ENCODE data around the gene MAFF. TPM values are rescaled to one million over a fixed set of nuclear protein-coding genes. Genes with fewer than 3 reads are reported as not detected.
A peak's percentile ranks its signal among the peaks of the same experiment; 100 is the strongest.

MAFF gene
- polyA plus RNA-seq, 10 donors: 2.9 to 5.9 (median 4.3) TPM

DNA sequence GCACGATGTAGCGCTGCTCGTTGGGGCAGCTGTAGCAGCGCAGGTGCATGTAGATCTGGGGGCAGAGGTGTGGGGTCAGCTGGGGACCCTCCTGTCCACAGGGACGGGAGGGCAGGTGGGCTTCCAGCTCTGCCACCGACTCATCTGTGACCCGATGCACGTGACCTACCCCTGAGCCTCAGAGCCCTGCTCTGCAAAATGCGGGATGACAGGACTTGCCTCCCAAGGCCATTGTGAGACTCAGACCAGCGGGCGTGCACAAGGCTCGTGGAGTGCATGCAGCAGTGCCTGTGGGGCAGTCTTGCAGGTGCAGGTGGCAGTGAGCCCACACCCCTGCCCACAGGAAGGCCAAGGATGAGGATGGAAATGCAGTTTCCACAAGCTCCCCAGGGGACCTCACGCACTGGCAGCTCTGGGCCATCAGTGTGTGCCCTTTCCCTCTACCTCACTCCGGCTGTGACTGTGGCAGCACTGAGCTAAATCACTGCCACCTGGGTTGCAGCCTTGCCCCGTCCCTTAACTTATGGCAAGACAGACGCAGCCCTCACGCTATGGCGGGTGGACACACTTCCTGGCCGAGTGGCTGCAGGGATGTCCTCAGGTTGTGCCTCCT is 44.4 kb downstream of the MAFF start:
- DNase-seq: no peak

DNA sequence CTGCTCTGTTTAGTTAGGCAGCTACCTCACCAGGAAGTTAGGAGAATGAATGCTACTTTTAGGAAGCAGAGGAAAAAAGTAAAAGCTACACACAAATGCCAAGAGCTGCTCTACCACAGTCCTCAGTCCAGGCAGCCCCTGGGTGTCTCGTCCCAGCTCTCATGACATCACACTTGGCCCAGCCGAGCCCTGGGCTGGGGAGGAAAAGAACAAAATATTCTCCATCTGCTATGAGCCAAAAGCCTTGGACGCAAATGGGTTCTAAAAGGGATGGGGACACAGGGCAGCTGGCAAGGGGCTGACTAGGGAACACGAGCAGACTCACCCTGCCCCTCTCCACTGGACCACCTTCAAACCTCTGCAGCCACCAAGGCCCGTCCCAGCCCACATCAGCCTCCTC is 44.9 kb downstream of the MAFF start:
- DNase-seq: peak in 2 of 3 donors; percentile 85 to 90

DNA sequence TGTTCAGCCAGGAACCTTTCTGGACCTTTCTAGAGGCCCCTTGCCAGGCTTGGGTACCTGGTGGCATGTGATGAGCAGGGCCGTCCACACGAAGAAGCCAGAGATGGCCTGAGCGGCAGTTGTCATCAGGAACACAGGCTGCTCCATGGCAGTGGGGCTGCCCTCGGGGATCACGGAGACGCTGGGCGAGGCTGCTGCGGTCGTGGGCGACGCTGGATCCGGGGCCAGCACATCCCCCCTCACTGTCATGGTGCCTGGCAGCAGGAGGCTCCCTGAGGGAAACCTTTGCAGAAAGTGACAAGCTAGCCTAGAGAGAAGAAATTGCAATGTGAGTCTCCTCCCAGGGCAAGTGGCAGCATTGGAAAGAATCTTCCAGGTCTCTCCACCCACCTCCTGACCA is 45.9 kb downstream of the MAFF start:
- no peak for DNase-seq

DNA sequence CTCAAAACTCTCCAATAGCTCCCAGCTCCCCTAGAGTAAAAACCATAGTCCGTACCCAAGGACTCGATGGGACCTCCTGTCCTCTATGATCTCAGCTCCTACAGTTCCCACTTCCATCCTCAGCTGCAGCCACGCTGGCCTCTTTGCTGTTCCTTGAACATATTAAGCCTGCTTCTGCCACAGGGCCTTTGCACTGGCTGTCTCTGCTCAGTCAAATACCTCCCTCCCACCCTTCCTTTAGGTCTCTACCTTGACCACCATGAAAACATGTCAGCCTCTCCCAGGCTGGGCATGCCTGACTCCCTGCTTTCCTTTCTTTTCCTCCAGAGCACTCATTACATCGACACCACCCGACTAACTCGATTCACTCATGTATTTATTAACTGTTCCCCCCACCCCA is 46.5 kb downstream of the MAFF start:
- no peak for DNase-seq

DNA sequence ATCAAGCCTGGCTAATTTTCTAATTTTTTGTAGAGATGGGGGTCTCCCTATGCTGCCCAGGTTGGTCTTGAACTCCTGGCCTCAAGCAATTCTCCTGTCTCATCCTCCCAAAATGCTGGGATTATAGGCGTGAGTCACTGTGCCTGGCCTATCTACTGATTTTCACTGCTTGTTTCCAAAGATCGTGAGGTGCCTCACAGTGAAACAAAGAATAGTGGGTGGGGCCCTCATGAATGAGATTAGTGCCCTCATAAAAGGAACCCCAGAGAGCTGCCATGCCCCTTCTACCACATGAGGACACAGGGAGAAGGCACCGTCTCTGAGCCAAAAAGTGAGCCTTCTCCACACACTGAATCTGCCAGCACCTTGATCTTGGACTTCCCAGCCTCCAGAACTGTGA is 47.5 kb downstream of the MAFF start:
- DNase-seq: no peak

DNA sequence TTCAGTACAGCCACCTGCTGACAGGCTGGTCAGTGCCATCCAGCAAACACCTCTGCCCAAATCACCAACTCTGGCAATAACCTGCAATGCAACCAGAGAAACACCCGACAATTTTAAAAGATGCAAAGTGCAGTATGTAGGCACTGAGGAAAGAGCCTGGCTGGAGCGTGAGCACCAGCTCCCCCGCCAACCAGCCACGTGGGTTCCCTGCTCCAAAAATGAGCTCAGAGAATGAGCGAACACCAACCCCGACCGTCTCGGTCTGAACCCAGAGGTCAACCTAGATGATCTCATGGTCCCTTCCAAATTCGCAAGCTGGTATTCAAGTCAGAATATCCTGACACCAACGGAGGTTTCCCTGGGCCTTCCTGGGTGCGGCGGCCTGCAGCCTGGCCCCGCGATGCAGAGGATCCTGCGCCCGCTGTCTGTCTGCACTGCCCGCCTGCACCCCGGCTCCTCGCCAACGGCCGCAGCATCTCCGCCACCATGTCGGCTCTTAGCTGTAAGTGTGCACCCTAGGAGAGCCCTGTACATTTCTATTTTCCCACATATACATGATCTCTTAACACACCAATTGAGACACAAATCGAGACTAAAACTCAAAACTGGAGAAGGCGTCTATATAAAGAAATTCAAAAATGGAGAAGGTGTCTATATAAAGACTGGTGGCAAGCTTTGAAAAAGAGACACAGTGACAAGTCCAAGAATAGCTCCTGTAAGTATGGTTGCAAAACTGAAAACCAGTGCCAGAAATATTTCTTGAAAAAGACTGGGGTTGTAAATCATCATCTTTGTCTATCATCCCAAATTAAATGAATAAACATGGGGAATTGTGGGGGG is 48.2 kb downstream of the MAFF start:
- no peak for DNase-seq

DNA sequence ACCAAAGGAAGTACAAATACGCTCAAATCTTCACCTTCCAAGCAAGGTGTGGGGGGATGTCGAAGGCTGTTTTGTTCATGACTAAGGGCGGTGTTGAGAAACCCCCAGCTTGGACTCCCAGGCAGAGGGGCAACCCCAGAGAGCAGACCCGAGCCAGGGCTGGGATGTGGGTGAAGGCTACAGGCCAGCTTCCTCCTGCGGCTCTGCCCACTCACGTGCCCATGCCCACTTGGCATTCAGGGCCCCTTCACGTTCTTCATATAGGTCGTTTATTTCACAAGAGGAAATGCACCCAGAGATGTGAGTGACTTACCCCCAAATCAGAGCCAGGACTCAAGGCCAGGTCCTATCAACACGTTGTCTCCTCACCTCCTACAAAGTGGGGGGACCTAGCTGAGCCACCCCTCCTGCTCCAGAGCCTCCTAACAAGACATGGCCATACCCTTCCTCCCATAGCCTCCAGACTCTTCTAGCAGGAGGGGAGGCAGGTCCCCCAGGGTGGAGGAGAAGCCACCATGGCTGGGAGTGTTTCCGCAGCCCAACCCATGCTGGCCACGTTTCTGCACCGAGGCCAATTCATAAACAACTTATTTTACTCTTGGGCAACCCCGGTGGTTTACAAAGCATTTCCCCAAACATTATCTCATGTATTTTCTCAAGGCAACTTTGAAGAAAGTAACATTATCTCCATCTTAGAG is 49.0 kb downstream of the MAFF start:
- DNase-seq: no peak

DNA sequence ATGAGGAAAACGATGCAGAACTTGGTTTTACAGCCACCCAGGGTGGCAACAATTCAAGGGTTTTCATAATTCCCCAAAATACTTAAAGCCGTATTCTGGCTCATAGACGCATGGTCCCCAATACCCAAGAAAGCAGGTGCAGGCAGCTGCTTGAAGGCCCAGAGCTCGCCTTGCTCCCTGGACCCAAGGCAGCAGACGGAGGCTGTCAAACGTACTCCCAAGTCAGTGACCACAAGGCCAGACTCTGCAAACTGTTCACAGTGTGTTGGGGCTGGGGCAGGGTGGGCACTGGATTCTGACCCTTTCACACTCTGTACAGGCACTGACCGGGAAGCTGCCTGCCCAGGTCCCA is 49.5 kb downstream of the MAFF start:
- no peak for DNase-seq

DNA sequence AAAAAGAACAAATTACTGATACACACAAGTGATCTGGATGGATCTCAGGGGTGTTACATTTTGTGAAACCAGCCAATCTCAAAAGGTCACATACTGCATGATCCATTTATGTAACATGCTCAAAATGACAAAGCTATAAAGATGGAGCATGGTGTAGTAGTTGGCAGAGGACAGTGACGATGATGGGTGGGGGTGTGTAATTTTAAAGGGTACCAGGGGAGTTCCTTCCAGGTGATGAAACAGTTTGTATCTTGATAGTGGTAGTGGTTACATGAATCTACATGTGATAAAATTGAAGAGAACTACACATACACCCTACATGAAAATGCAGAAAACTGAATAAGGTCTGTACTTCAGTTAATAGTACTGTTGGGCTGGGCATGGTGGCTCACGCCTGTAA is 53.9 kb downstream of the MAFF start:
- DNase-seq: no peak

DNA sequence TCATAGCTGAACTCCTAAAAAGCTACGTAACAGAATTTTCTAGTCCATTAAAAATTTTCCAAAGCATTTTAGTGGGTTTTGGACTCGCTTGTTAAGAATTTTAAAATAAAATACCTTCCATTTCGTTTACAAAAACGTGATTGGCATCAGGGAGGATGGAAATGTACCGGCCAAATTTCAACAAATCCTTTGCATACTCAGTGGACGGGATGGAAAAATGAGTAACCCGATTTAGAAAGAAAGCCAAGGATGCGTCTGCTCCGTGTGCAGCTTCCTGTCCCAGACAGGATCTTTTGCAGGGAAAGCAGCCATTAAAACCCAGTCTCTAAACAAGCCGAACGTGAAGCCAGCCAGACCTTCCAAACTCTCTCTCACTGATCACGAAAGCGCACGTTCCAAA is 55.4 kb downstream of the MAFF start:
- DNase-seq: peak; percentile 76 to 93 (median 87)

DNA sequence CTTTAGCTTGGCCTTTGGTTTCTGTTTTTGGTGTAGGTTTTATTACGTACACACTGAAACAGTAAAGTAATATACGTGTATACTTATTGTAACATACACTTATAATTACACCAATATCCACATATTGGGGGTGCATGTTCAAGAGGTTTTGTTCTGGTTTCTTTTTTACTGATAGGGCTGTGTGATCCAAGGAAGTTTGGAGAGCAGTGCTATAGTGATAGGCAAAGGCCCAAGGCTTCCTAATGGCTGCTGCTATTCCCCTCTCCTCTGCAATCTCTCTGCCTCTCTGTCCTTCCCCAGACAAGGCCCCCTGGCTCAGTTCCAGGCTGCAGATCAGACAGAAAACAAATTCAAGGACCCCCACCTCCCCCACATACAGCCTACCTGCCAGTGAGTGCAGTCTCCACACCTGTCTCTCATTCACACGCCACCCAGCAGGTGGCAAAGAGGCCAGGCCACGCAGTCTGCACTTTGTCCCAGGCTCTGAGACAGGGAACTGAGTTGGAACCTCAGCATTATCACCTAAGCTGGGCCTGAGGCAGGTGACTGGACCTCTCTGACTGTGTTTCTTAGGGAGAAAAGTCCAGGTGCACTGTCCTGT is 56.0 kb downstream of the MAFF start:
- DNase-seq: no peak

DNA sequence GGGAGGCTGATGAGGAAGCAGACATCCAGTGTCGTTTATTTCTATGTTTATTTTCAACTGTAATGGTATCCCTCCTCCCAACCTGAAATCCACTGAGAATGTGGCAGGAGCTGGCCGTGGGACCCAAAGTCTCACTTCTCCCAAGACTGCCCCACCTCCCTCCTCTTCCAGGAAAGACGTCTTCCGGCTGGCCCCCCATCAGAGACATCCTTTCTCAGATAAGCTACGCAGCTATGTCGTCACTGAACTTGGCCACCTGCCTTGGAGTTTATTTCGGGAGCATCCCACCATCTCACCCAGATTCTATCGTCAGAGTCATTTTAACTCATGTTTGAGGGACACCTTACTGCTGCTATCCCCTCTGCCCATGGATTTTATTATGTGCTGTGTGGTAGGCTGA is 57.1 kb downstream of the MAFF start:
- DNase-seq: peak in 1 of 3 donors; percentile 58

DNA sequence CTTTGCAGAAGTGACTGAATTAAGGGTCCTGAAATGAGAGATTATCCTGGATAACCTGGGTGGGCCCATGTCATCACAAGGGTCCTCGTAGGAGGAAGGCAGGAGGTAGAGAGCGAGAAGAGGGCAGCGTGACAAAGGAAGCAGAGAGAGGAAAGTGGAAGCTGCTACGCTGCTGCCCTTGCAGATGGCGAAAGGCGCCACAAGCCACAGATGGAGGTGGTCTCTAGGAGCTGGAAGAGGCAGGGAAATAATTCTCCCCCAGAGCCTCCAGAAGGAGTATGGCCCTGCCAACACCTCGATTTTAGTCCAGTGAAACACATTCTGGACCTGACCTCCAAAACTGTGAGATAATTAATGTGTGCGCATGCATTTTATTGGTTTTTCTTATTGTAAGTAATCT is 57.6 kb downstream of the MAFF start:
- DNase-seq: no peak

DNA sequence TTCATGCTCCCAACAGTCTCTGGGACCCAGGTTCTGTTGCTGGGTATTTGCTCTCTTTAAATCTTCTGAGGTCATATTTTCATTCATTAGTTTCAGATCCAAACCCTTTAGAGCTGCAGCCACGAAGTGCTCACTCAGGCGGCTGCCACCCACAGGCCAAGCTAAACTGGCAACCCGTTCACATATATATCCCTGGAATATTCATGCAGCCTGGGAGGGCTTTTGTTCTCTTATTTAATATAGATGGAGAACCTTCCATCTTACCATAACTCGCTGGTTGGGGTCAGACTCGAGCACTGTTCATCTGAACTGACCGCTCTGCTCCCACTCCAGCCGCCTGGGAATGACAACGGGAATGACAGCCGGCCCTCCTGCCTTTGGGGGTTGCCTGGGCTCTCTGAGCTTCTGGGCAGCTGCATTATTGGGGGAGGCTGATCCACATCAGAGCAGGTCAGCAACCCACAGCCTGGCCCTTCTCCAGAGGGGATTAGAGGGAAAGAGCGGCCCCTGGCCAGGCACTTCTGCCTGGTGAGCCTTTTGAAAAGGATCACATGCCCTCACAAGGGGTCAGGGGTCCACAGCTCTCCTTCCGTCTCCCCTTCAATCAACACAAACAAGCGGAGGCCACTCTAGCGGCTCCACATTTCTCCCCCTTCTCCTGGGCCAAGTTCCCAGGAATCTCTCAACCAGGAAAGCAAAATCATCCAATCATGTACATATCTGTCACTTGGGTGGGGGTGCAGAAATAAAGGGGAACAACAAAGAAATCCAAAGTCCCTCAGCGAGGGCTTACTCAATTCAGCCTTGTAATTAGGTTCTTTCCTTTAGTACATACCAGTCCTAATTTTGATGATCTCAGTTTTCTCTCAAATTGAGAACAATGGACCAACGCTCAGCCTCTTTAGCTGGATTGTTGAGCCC is 59.2 kb downstream of the MAFF start:
- peak in 1 of 3 donors; percentile 72 for DNase-seq

DNA sequence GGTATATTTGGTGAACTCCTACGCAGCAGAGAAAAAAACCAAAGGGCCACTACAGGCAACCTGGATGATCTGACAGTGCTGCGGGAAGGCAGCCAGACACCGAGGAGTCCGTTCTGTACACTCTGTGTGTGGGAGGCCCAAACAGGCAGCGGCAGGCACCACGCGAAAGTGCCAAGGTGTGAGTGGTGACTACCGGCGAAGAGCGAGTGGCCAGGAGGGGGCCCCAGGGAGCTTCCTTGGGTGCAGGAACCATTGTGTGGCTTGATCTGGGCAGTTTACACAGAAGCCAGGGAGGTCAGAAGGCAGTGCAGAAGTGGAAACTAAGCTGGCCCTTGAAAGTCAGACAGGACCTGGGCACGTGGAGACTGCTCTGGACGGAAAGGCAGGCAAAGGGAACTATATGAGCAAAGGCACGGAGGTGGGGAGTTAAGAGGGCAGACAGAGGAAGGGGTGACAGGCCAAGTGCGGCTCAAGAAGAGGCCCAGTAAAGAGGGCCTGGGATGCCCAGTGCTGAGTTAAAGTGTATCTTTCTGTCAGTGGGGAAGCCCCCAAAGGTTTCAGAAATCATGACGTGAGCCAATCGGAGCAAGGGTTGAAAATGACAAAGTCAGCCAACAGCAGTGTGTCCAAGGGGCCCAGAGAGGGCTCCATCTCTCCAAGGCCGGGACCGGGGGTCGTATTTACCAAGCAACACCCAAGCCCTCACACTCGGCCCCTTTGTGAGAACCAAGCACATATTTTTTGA is 60.4 kb downstream of the MAFF start:
- peak in 1 of 3 donors; percentile 35 for DNase-seq

DNA sequence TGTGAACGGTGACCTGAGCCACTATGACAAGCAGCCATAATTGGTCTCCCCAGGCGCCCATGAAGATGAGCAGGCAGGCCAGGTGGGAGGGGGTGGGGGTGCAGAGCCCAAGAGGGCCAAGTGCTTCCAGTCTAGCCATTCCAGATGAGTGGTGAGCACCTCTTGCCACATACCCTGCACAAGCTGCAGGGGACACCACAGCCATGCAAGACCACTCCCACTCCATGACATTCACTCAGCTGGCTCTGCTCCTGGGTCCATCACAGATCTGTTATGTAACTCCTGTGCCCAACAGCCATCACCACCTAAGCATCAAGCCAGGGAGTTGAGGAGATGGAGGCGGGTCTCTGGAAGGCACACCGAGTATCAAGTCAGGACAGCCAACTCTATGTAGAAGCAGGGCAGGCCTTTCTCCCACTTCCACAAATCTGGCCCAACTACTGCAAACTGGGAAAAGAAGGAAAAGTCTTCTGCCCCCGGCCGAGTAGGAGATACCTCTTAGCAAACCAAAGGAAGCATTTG is 62.6 kb downstream of the MAFF start:
- no peak for DNase-seq
